GM20431 (cell line): Measurements from ENCODE around the gene PLS1.
"Not testable (repeated sequence)": the region's sequence is repeated elsewhere in the genome, so short reads cannot be mapped to it uniquely, and the experiment has no call there.

Experiments used
- in situ Hi-C: fragments of 300-500 bp; cut with MseI, MboI; formaldehyde crosslinking; loops from one replicate; pipeline ENCODE4 v1.15.0; 2020; ENCODE audit warnings: low sequenced_read_pairs; ENCODE audit not compliant: unreplicated experiment

Gene PLS1

DNA sequence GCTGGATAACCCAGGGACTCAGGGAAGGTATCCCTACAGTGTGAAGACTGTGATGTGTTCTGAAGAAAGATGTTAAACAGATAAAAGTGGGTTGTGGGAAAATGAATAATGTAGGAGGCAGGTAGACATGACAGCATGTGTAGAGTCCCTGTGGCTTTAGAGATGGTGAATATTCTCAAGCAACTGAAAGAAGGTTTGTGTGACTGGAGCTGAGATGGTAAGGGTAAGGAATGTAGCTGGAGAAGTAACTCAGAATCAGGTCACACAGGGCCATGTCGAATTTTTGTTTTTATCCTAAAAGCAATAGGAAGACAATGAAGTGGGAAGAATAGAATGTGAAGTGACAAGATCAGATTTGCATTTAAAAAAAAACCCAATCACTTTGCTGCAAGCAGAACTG, 73.9 kb downstream of the PLS1 start:
- in situ Hi-C loops: no loop called here

DNA sequence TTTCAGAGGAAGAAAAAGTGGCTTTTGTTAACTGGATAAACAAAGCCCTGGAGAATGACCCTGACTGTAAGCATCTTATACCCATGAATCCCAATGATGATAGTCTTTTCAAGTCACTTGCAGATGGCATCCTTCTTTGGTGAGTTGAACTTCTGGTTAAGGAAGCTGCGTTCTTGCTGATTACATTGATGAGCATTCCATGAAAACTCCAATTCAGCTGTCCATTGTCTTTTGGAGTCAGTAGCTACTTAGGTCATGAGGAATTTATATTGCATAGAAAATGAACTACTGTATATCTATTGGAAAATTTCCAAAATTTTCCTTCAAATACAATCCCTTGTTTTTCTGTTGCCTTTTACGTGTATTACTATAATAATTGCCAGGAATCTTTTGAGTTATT, 80.0 kb downstream of the PLS1 start:
- in situ Hi-C loops: no loop called here

DNA sequence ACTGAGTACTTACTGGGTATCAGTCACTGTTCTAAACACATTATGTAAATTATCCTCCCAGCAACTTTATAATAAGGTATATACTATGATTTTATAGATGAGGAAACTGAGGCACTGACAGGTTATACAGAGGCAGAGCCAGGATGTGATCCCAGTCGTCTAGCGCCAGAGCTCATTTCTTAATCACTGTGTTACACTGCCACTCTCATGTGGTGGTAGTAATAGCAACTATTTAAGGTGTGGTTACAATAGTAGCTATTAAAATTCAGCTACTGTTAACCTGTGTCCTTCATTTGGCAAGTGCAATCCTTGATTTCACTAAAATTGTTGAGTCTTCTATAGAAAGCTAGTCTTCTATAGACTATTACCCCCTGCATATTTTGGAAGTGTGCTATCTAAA, 84.5 kb downstream of the PLS1 start:
- in situ Hi-C loops: no loop called here

DNA sequence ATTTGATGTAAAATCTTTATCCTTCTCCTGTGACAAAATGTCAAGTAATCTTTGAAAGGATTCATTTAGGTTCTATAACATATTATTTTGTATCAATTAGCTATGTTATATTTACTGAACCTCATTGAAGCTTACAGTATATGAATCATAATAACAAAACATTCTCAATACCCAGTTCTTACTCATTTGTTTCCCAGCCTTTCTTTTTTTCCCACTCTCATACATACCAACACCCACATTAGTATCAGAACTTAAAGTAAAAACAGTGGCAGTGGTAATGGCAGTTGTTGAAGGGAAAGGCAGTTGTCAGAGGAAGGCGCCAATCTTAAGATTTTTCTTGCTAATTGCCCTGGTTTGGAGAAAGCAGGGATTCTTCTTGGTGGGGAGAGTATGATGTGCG, 94.4 kb downstream of the PLS1 start:
- in situ Hi-C loops: no loop called here

DNA sequence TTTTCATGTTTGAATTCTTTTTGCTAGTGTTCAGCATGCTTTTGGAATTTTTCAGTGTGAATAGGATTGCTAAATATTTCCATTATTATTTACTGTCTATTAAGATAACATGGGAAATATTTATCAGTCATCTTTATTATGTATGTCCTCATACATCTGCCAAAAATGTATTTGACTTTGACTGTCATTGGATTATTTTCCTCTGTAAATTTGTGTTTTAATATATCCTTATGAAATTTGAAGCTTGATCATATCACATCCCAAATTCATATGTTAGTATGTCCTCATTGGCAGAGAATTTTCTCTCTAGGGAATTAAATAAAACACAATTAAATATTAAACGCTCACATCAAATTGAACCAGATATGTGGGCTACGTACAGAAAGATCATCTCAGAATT, 95.3 kb downstream of the PLS1 start:
- in situ Hi-C loops: no loop called here

DNA sequence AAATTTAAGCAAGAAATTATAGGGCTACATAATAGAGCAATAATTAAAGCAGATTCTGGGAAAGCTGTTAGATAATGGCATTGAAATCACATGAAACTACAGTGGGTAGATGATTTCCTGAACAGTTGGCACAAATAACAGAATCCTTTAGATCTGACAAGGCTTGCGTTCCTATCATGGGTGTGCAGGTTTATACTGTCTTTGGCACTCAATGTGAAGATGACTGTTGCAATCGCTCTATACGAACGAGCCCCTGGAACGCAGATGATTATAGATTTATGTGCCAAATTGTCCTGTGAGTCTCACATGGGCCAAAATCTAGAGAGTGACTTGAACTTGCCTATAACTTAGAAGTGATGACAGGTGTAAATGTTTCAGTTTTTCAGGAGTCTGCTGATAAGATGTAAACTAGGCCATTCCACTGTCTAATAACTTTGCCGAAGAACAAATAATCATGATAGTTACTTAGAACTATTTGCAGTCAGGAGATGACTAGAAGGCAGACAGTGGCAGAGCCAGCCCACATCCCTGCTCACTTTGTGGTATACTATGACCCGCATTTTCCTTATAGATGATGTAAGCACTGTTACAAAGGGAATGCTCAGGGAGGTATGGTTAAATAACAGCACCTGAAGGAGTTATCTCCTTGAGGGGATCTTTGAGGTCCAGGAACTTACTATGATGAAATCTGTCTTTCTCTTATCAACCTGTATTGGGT, 97.1 kb downstream of the PLS1 start:
- in situ Hi-C loops: no loop called here

DNA sequence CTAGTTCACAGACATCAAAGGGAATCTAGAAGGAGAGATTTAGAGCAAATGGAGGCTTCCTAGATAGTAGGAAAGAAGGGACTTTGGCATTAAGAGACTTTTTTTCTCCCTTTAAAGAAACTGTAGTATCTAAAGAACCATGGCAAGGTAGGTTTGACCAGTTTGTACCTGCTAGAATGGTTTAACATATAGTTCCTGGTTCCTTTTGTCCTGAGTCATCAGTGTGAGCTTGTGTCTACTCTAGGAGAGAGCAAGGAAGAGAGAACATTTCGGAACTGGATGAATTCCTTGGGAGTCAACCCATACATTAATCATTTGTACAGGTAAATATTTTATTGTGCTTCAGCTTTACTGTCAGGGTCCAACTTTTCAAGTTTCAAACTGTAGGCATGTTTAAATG, 98.0 kb downstream of the PLS1 start:
- in situ Hi-C loops: no loop called here

DNA sequence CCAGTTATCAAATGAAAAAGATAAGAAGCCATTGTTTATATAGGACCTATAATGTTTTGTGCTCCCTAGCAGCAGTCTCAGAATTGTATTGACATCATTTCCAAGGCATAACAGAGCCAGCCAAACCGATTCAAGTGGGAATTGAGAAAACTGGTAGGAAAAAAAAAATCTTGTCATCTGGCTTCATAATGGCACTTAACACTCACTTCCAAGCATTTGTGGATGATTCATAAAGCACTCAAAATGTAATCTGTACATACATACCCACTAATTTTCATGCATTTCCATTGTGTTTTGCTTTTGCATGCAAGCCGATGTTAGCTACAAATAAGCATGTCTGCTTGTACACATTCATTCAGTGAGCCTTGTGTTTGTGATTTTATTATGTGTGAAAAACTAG, 109.0 kb downstream of the PLS1 start:
- in situ Hi-C loops: no loop called here

DNA sequence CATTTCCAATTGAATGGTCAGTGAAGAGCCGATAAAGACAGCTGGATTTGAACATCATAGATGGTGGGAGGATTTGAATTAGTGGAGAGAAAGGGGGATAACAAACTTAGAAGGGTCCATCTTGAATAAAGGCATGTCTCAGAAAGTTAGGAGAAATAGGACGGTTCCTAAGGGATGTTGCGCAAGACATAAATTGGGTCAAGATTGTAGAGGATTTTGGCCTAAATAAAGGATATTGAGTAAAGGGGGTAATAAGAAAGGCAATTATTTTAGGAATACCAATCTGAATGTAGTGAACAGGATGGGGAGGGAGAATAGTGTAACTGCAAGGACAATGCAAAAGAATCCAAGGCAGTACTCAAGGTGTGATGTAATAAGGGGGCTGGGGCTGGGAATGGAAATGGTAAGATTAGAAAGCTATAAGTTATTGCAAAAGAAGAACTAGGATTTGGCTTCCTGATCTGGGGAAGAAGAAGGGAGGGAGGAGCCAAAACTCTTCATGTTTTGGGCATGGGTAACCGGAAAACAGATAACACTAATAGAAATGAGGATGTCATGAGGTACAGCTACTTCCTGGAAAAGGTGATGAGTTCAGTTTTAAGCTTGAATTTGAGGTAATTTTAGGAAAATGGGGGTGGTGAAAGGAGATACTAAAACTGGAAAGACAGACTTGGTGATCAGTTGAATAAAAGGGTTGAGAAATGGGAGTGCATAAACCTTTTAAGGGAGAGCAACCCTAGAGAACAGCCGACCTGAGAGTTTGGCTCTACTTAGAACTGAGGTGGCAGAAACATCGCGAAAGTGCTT, 110.3 kb downstream of the PLS1 start:
- in situ Hi-C loops: no loop called here

DNA sequence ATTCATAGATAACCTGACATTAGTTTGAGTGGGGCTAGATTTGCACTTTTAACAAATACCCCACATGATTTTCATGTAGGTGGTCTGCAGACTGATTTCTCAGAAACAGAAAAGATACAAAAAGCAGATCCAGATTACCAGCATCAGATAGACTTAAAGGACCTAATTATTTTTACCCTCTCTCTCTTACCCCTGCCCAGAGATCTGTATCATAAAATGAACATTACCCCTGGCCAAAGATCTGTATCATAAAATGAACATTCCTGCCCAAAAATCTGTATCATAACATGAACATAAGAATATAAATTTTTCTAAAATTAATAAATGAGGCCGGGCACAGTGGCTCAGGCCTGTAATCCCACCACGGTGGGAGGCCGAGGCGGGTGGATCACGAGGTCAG, 113.0 kb downstream of the PLS1 start:
- in situ Hi-C loops: no loop called here

DNA sequence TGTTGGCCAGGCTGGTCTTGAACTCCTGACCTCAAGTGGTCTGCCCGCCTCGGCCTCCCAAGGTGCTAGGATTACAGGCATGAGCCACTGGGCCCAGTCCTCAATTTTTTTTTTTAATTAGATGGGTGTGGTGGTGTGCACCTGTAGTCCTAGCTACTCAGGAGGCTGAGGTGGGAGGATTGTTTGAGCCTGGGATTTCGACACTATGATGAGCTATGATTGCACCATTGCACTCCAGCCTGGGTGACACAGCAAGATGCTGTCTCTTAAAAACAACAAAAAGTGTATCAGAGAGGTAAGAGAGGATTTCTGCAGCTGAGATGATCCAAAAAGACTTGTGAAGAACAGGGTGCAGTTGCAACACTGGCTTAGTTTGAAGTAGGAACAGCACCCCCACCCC, 118.7 kb downstream of the PLS1 start:
- in situ Hi-C loops: not testable (repeated sequence)

DNA sequence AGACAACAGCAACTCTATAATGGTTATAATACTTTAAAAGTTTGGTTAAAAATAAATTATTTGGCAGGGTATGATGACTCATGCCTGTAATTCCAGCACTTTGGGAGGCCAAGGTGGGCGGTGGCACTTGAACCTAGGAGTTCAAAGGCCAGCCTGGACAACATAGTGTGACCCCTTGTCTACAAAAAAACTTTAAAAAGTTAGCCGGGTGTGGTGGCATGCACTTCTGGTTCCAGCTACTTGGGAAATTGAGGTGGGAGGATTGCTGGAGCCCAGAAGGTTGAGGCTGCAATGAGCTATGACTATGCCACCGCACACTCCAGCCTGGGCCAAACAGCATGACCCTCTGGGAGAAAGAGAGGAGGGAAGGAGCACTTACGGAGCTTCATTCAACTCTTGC, 119.9 kb downstream of the PLS1 start:
- in situ Hi-C loops: no loop called here

DNA sequence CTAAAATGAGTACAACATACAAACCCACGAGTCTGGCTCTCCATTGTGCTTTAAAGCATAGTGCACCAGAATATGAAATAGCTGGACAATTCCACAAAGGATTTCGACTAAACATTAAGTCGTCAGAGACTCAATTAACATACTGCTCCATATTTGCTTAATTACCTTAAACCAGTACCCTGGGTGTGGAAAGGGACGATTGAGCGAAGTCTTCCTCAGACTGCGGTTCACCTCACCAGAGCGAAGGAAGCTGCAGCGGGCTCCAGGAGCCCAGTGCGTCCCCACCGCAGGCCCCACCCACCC, 127.4 kb downstream of the PLS1 start:
- in situ Hi-C loops: no loop called here

DNA sequence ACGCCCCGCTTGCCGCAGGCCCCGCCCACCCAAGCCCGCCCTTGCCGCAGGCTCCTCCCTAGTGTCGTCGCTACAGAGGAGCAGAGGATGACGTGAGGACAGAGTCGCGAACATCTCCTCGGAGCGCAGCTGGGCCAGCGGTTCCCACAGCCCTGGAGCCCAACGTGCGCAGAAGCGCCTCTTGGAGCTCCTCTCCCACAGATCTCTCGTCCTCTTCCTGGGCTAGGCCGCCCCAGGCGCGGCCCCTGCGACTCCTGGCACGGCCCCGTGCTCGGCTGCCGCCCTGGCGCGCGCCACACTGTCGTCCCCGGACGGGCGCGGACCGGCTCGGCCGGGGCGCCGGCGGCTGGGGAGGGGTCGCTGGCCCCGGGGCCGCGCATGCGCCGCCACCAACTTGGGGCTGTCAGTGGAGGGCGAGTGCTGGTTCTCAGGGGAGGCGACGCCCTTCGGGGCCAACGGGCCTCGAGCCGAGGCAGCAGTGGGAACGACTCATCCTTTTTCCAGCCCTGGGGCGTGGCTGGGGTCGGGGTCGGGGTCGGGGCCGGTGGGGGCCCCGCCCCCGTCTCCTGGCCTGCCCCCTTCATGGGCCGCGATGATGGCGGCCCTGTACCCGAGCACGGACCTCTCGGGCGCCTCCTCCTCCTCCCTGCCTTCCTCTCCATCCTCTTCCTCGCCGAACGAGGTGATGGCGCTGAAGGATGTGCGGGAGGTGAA, 127.9 kb downstream of the PLS1 start, which contains the start of gene TRPC1:
TRPC1 (plus strand) TSS at position 67 of the 714 bp plus-strand sequence; CDS start at position 593, 526 bp downstream.
- in situ Hi-C loops: no loop called here

DNA sequence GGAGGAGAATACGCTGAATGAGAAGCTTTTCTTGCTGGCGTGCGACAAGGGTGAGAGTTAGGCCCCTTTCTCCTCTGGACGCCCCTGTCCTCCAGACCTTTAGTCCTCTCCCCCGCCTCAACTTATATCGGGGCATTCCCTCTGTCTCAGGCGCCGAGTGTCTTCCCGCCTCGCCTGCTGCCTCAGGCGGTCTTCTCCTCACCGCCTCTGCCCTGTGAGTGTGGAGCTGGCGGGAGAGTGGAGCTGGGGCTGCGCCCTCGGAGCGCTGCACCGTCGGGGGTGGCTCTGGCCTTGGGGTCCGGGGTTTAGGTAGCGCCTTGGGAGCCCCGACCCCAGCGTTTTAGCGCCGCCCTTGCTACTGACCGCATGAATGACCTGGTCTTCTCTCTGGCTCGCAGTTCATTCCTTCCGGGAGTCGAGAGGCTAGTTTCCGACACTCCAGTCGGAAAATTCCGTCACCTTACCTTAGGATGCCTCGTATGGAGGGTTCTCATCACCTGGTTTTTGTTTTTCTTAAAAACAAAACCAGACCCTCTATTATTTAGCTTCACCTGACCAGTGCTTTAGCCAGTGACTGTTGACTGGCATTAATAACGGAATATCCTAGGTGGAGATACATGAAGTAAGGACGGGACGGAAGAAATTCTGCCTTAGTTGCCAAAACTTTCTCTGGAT, 128.6 kb downstream of the PLS1 start:
- in situ Hi-C loops: no loop called here

DNA sequence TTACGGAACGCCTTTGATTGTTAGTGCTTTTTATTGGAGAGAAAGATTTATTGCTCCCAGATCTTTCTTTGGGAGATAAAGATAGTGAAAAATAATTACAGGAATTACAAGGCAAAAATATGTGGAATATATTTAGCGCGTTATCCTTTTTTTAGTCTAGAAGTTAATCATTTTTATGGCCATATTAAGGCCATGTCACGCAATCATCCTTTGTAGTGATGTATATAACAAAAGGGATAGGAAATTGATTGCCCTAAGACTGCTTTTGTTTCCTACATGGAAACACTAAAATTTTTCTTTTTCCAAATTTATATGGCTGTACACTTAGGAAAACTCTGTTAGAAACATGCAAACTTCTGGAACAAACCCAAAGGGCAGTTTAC, 129.2 kb downstream of the PLS1 start:
- in situ Hi-C loops: no loop called here

DNA sequence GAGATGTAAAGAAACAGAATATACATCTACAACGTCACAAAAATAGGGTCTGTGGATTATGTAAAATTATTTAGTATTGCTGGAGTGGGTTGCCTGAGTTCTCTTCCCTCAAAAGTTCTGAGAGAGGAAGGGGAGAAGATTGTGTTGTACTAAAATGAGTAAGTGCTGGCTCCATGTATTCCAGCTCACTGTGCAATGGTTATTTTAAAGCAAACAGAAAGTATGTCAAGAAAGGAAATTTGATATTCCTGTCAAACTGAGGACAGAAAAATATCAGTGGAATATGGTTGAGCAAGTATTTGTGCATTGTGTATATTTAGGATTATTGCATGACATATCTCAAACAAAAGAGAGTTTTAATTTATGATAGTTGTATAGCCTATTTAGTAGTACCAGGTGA, 129.8 kb downstream of the PLS1 start:
- in situ Hi-C loops: no loop called here

DNA sequence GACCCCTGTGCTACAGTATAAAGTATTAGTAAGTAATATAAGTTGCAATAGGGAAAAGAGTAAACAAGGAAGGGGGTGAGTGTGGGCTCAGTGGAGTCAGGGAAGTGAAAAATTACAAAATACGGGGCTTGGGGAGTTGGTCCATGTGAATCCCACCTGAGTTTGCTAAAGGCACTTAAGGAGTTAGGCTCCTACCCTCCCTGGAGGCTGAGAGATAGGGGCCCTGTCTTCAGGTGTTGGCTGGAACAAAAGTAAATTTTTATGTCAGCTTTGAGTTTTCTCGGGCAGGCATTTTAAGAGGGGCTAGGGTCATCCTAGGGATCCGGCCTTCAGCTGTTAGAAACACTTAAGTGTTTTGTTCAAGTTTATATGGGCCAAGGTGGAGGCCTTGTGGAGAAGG, 135.9 kb downstream of the PLS1 start:
- in situ Hi-C loops: no loop called here

DNA sequence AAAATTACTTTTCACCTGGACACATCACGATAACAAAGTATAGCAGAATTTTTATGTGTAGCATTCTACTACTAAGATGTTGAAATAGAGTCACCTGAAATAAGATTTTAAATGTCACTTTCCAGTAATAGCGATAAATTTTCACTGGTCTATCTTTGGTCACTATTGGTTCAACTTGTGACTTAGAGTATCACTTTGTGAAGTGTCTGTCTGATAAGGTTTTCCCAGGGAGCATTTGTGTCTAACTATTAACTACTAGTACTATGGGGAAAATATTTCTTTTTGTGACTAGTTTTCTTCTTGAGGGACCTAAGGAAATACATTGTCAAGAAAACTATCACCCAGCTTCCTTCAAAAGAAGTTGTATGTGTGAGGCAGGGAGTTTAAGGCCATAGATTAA, 138.6 kb downstream of the PLS1 start:
- in situ Hi-C loops: no loop called here

DNA sequence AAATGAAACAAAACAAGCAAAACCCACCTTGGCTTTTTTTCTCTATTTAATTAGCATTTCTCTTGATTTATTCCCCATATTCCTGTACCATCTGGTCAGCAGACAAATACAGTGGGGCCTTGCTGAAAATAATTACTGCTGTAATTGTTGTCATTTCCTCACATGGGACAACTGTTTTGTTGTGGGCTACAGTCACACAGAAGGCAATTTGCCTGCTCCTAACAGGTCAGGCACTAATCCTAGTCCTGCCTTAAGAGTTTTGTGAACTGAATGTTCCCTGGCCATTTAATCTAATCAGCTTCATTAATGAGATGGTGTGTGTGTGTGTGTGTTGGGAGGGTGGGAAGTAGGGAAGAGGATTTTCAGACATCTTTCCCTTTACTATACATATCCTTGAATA, 139.3 kb downstream of the PLS1 start:
- in situ Hi-C loops: no loop called here

DNA sequence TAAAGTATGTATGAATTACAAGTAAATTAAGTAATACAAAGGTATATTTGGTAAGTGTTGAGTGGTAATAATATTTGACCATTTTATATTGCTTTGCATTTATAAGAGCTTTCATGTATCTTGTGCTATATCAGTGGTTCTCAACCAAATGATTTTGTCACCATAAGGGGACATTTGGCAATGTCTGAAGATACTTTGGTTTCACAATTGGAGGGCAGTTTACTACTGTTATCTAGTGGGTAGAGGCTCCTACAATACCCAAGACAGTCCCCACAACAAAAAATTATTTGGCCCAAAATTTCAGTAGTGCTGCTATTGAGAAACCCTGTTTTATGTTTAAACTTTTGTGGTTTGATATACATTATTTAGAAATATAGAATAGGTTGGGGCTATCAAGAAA, 142.2 kb downstream of the PLS1 start:
- in situ Hi-C loops: no loop called here
